GM21381 (cell line): ENCODE measurements around the gene NKAP.
"Not testable (repeated sequence)": the region's sequence is repeated elsewhere in the genome, so short reads cannot be mapped to it uniquely, and the experiment has no call there.

Source experiments
- ATAC-seq: cut with Tn5 transposase; IDR thresholded peaks from one replicate; pipeline ENCODE4 v1.9.1; 2021; ENCODE audit warnings: mild to moderate bottlenecking, moderate library complexity; ENCODE audit not compliant: unreplicated experiment

NKAP gene

GRCh38 chrX:119941336-119941735, 2.2 kb downstream of the NKAP start:
- no peak for ATAC-seq

- no peak for ATAC-seq
Measured at GRCh38 chrX:119935215-119935874, 8.2 kb downstream of the NKAP start.

GRCh38 chrX:119922391-119922790, 21.2 kb downstream of the NKAP start:
- ATAC-seq = not testable (repeated sequence)

- no peak for ATAC-seq
Measured at GRCh38 chrX:119919835-119920585, 23.5 kb downstream of the NKAP start.

- ATAC-seq = no peak
Measured at GRCh38 chrX:119917877-119918276, 25.7 kb downstream of the NKAP start.

- ATAC-seq = no peak
Measured at GRCh38 chrX:119916310-119916709, 27.2 kb downstream of the NKAP start.

GRCh38 chrX:119900976-119901375, 42.6 kb downstream of the NKAP start:
- no peak for ATAC-seq

GRCh38 chrX:119899125-119899524, 44.4 kb downstream of the NKAP start:
- ATAC-seq = no peak

- ATAC-seq = no peak
Measured at GRCh38 chrX:119895843-119896326, 47.7 kb downstream of the NKAP start, which contains the start of gene AKAP14. Gene AKAP14, plus strand, starts transcription at chrX:119895893. Its CDS starts 7,331 bp downstream, at chrX:119903224.

GRCh38 chrX:119891961-119892692, 51.4 kb downstream of the NKAP start:
- not testable (repeated sequence) for ATAC-seq

- ATAC-seq = not testable (repeated sequence)
Measured at GRCh38 chrX:119890626-119891025, 52.9 kb downstream of the NKAP start.

- peak; percentile 77 for ATAC-seq
Measured at GRCh38 chrX:119887721-119888425, 55.7 kb downstream of the NKAP start.

- ATAC-seq = no peak
Measured at GRCh38 chrX:119885554-119886428, 57.8 kb downstream of the NKAP start.

- ATAC-seq = peak; percentile 79
Measured at GRCh38 chrX:119880552-119881437, 62.8 kb downstream of the NKAP start.

- ATAC-seq = no peak
Measured at GRCh38 chrX:119880076-119880475, 63.5 kb downstream of the NKAP start.

- no peak for ATAC-seq
Measured at GRCh38 chrX:119878740-119879139, 64.8 kb downstream of the NKAP start.

- ATAC-seq = peak; percentile 94
Measured at GRCh38 chrX:119871599-119872395, 71.8 kb downstream of the NKAP start, which contains the start of the genes NDUFA1 and RNF113A. Gene NDUFA1, plus strand, starts transcription at chrX:119871832. Its CDS starts 80 bp downstream, at chrX:119871912. Gene RNF113A, minus strand, starts transcription at chrX:119871733. Its CDS starts 120 bp downstream, at chrX:119871613.

- ATAC-seq = peak; percentile 40
Measured at GRCh38 chrX:119871245-119871598, 72.3 kb downstream of the NKAP start.
